Activated naive CD8-positive, alpha-beta T cell (primary cell): ENCODE results near the gene RBM7.

Experiments used
- H3K27ac Mint-ChIP-seq: one replicate; pipeline ENCODE4 v1.8.0; 2021; ENCODE audit warnings: mixed read lengths
- H3K27me3 Mint-ChIP-seq: one replicate; pipeline ENCODE4 v1.8.0; 2021; ENCODE audit warnings: mixed read lengths
- H3K36me3 Mint-ChIP-seq: one replicate; pipeline ENCODE4 v1.8.0; 2021; ENCODE audit warnings: mixed read lengths
- H3K4me1 Mint-ChIP-seq: one replicate; pipeline ENCODE4 v1.8.0; 2021; ENCODE audit warnings: low read depth, mixed read lengths
- H3K4me3 Mint-ChIP-seq: one replicate; pipeline ENCODE4 v1.8.0; 2021; ENCODE audit warnings: mild to moderate bottlenecking, mixed read lengths
- H3K9me3 Mint-ChIP-seq: one replicate; pipeline ENCODE4 v1.8.0; 2021; ENCODE audit warnings: low read depth, mixed read lengths

RBM7 gene

DNA sequence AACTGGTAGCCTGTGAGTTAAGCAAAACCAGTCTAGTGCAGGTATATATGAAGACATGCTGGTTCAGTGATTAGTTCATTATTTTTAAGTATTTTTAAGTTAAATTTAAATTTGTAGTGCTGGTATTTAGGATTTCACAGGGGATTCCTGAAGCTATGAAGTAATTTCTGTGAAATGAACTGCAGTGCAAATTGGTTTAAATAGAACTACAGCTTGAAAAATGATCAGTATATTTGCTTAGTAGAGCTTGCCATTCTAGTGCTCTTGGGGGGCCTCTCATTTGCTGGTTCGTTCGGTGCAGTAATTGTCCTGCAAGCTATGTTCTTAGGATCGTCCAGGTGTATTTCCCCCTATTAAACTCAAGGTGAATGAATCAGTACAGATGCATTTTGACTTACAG, 51.9 kb downstream of the RBM7 start:
- Mint-ChIP-seq H3K36me3 (peaks cover 9% of the 10 kb centered on the region), H3K9me3 (no peaks in the 10 kb centered on the region), H3K27me3 (no peaks in the 10 kb centered on the region), H3K27ac (no peak overlapping the region), H3K4me3 (no peak overlapping the region), H3K4me1 (no peaks in the 10 kb centered on the region)
